ENCODE results near the gene MAP4K4. TPM values are rescaled to one million over a fixed set of nuclear protein-coding genes. Genes with fewer than 3 reads are reported as not detected.

MAP4K4 gene
- total RNA-seq, 2 experiments from 2014 or later, result 67.2 to 181 TPM

- Histone ChIP-seq H4K20me1 (ENCODE audit: insufficient read depth, low read length) (peaks cover 40% of the 10 kb centered on the region), H3K9me3 (ENCODE audit: low read length) (no peaks in the 10 kb centered on the region), H3K4me1 (ENCODE audit: insufficient read depth, low read length, poor library complexity, severe bottlenecking) (peaks cover 48% of the 10 kb centered on the region), H3K36me3 (ENCODE audit: insufficient read depth, low read length) (peaks cover 4% of the 10 kb centered on the region; the same call in 1 of the 2 replicates), H2AFZ (ENCODE audit: low read length) (no peak overlapping the region), H3K27ac (ENCODE audit: low read depth, low read length, poor library complexity, severe bottlenecking) (no peak overlapping the region), H3K4me3 (ENCODE audit: low read depth, low read length, poor library complexity, severe bottlenecking) (no peak overlapping the region), H3K9me2 (ENCODE audit: insufficient read depth, low read length) (no peaks in the 10 kb centered on the region), H3K4me2 (ENCODE audit: low read length) (no peak overlapping the region), H3K79me2 (ENCODE audit: insufficient read depth, low read depth, low read length) (peaks cover 99% of the 10 kb centered on the region)
- TF ChIP-seq, protein P1, sequence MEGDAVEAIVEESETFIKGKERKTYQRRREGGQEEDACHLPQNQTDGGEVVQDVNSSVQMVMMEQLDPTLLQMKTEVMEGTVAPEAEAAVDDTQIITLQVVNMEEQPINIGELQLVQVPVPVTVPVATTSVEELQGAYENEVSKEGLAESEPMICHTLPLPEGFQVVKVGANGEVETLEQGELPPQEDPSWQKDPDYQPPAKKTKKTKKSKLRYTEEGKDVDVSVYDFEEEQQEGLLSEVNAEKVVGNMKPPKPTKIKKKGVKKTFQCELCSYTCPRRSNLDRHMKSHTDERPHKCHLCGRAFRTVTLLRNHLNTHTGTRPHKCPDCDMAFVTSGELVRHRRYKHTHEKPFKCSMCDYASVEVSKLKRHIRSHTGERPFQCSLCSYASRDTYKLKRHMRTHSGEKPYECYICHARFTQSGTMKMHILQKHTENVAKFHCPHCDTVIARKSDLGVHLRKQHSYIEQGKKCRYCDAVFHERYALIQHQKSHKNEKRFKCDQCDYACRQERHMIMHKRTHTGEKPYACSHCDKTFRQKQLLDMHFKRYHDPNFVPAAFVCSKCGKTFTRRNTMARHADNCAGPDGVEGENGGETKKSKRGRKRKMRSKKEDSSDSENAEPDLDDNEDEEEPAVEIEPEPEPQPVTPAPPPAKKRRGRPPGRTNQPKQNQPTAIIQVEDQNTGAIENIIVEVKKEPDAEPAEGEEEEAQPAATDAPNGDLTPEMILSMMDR (conservative IDR thresholded peaks at IDR 0.05; ENCODE audit: low read length), result no peak
- no peak for TF ChIP-seq EZH2phosphoT487 (IDR thresholded peaks at IDR 0.05; ENCODE audit: borderline replicate concordance, low read depth, low read length)
- intact Hi-C loops (cut with micrococcal nuclease; ENCODE audit: unreplicated experiment), result no loop called here
- BruUV-seq (replicated peaks), result no TSS peak
- ChIA-PET POLR2A (interaction anchor here (0.5 to 1.5 kb wide), 6 partner anchors 9 to 20 kb away, joined by 3 to 6 read pairs (median 4); no protein-coding TSS in a partner anchor), CTCF (ENCODE audit: unreplicated experiment) (no interaction called here)
- DNase-seq (ENCODE audit: low spot score), result no peak
Observed at GRCh38 chr2:101732199-101732598, 34.7 kb downstream of the MAP4K4 start.

- H4K20me1 ChIP-seq (ENCODE audit: insufficient read depth, low read length), result peaks cover 42% of the 10 kb centered on the region
- CTCF ChIA-PET (ENCODE audit: unreplicated experiment), result interaction anchor here (0.6 kb wide), 1 partner anchor 32 kb away, joined by 3 read pairs; no protein-coding TSS in a partner anchor
Observed at GRCh38 chr2:101732773-101733256, 35.3 kb downstream of the MAP4K4 start.

GRCh38 chr2:101733257-101733993 is 35.9 kb downstream of the MAP4K4 start:
- H3K4me1 ChIP-seq (ENCODE audit: insufficient read depth, low read length, poor library complexity, severe bottlenecking), result peaks cover 60% of the 10 kb centered on the region
- intact Hi-C loops (cut with micrococcal nuclease; ENCODE audit: unreplicated experiment), result no loop called here
- CTCF ChIA-PET (ENCODE audit: unreplicated experiment), result interaction anchor here (0.6 kb wide), 1 partner anchor 32 kb away, joined by 3 read pairs; no protein-coding TSS in a partner anchor
- H3K79me2 ChIP-seq (ENCODE audit: insufficient read depth, low read depth, low read length), result peaks cover 99% of the 10 kb centered on the region
- BruUV-seq (replicated peaks), result no TSS peak
- H3K9me3 ChIP-seq (ENCODE audit: low read length), result no peaks in the 10 kb centered on the region
- POLR2A ChIA-PET, result interaction anchor here (1.1 kb wide), 1 partner anchor 15 kb away, joined by 5 read pairs; no protein-coding TSS in a partner anchor
- peak overlapping the region; percentile 5; the same call in 1 of the 2 replicates for H3K4me2 ChIP-seq (ENCODE audit: low read length)
- H2AFZ ChIP-seq (ENCODE audit: low read length), result no peak overlapping the region
- peaks cover 4% of the 10 kb centered on the region; the same call in 1 of the 2 replicates for H3K36me3 ChIP-seq (ENCODE audit: insufficient read depth, low read length)
- DNase-seq (ENCODE audit: low spot score), result no peak
- no peak overlapping the region for H3K4me3 ChIP-seq (ENCODE audit: low read depth, low read length, poor library complexity, severe bottlenecking)
- no peaks in the 10 kb centered on the region for H3K9me2 ChIP-seq (ENCODE audit: insufficient read depth, low read length)
- H3K27ac ChIP-seq (ENCODE audit: low read depth, low read length, poor library complexity, severe bottlenecking), result no peak overlapping the region
- TF ChIP-seq, protein P1 (conservative IDR thresholded peaks at IDR 0.05; ENCODE audit: low read length), result no peak
- no peak for TF ChIP-seq EZH2phosphoT487 (IDR thresholded peaks at IDR 0.05; ENCODE audit: borderline replicate concordance, low read depth, low read length)
- H4K20me1 ChIP-seq (ENCODE audit: insufficient read depth, low read length), result peaks cover 45% of the 10 kb centered on the region

More at GRCh38 chr2:101732773-101733256, 35.3 kb downstream of the MAP4K4 start:
- no peaks in the 10 kb centered on the region for H3K9me2 ChIP-seq (ENCODE audit: insufficient read depth, low read length)
- peaks cover 4% of the 10 kb centered on the region; the same call in 1 of the 2 replicates for H3K36me3 ChIP-seq (ENCODE audit: insufficient read depth, low read length)
- intact Hi-C loops (cut with micrococcal nuclease; ENCODE audit: unreplicated experiment), result no loop called here
- no peak overlapping the region for H3K4me3 ChIP-seq (ENCODE audit: low read depth, low read length, poor library complexity, severe bottlenecking)
- BruUV-seq (replicated peaks), result no TSS peak
- POLR2A ChIA-PET, result interaction anchor here (0.5 to 1.5 kb wide), 3 partner anchors 8 to 16 kb away, joined by 3 to 6 read pairs (median 5); no protein-coding TSS in a partner anchor
- no peak overlapping the region for H2AFZ ChIP-seq (ENCODE audit: low read length)
- peaks cover 99% of the 10 kb centered on the region for H3K79me2 ChIP-seq (ENCODE audit: insufficient read depth, low read depth, low read length)
- H3K4me1 ChIP-seq (ENCODE audit: insufficient read depth, low read length, poor library complexity, severe bottlenecking), result peaks cover 53% of the 10 kb centered on the region
- no peak for DNase-seq (ENCODE audit: low spot score)
- peak overlapping the region; percentile 5; the same call in 1 of the 2 replicates for H3K4me2 ChIP-seq (ENCODE audit: low read length)
- no peak for TF ChIP-seq EZH2phosphoT487 (IDR thresholded peaks at IDR 0.05; ENCODE audit: borderline replicate concordance, low read depth, low read length)
- H3K9me3 ChIP-seq (ENCODE audit: low read length), result no peaks in the 10 kb centered on the region
- no peak overlapping the region for H3K27ac ChIP-seq (ENCODE audit: low read depth, low read length, poor library complexity, severe bottlenecking)
